GM12878 (cell line): ENCODE data around the gene ZNF267. TPM values are rescaled to one million over a fixed set of nuclear protein-coding genes. Genes with fewer than 3 reads are reported as not detected.
A peak's percentile ranks its signal among the peaks of the same experiment; 100 is the strongest.

ENCODE experiments used
- ASH2L ChIP-seq: fragments of 300-600, 200-600 bp; sonication (generic); IDR thresholded peaks from 2 replicates; pipeline ENCODE4 v1.6.1; 2017; ENCODE audit warnings: low read depth, mild to moderate bottlenecking, borderline replicate concordance
- BACH1 ChIP-seq: fragments of 450-650 bp; IDR thresholded peaks from 2 replicates; pipeline ENCODE4 v1.6.1; 2017; ENCODE audit warnings: mild to moderate bottlenecking, borderline replicate concordance
- CBX5 ChIP-seq: sonication (generic); IDR thresholded peaks from 2 replicates; pipeline ENCODE4 v1.6.1; 2016; ENCODE audit warnings: low read depth, moderate library complexity, mild to moderate bottlenecking, inconsistent platforms
- CREB1 ChIP-seq: IDR thresholded peaks from 2 replicates; pipeline ENCODE4 v1.6.1; 2012; ENCODE audit warnings: low read depth, mild to moderate bottlenecking, inconsistent platforms
- E4F1 ChIP-seq: fragments of 450-650 bp; IDR thresholded peaks from 2 replicates; pipeline ENCODE4 v1.6.1; 2018; ENCODE audit warnings: borderline replicate concordance, mild to moderate bottlenecking; ENCODE audit not compliant: partially characterized antibody
- EED ChIP-seq: sonication (generic); IDR thresholded peaks from 2 replicates; pipeline ENCODE4 v1.6.1; 2016; ENCODE audit warnings: antibody characterized with exemption, low read depth
- EP300 ChIP-seq, 2 experiments: fragments of 150-350 bp in 1 of 2; IDR thresholded peaks; 2 replicates each; pipeline ENCODE4 v1.6.1; 2011 to 2012; ENCODE audit warnings: low read depth in 2 of 2, low read length in 2 of 2, borderline replicate concordance in 1 of 2, improper control_type of control experiment in 1 of 2, inconsistent platforms in 1 of 2; ENCODE audit not compliant: control insufficient read depth in 1 of 2
- GABPA ChIP-seq: IDR thresholded peaks from 2 replicates; pipeline ENCODE4 v1.6.1; 2014; ENCODE audit warnings: antibody characterized with exemption, low read depth, mild to moderate bottlenecking, inconsistent platforms
- MYB ChIP-seq: fragments of 150-350 bp; IDR thresholded peaks from 2 replicates; pipeline ENCODE4 v1.6.1; 2014; ENCODE audit warnings: mild to moderate bottlenecking, low read depth, low read length, borderline replicate concordance
- NFXL1 ChIP-seq: fragments of 450-650 bp; IDR thresholded peaks from 2 replicates; pipeline ENCODE4 v1.6.1; 2017; ENCODE audit warnings: antibody characterized with exemption, mild to moderate bottlenecking, borderline replicate concordance
- NR2C1 ChIP-seq: fragments of 450-650 bp; IDR thresholded peaks from 2 replicates; pipeline ENCODE4 v1.6.1; 2017; ENCODE audit warnings: antibody characterized with exemption, mild to moderate bottlenecking, moderate library complexity
- NRF1 ChIP-seq: conservative IDR thresholded peaks from 2 replicates; pipeline ENCODE4 v1.6.1; 2011; ENCODE audit warnings: mild to moderate bottlenecking, low read depth, low read length, improper control_type of control experiment
- RAD51 ChIP-seq: fragments of 450-650 bp; IDR thresholded peaks from 2 replicates; pipeline ENCODE4 v1.6.1; 2016; ENCODE audit warnings: moderate library complexity, mild to moderate bottlenecking, inconsistent platforms
- SIN3A ChIP-seq: IDR thresholded peaks from 2 replicates; pipeline ENCODE4 v1.6.1; 2012; ENCODE audit warnings: low read depth, low read length, improper control_type of control experiment
- SMAD1 ChIP-seq: fragments of 450-650 bp; IDR thresholded peaks from 2 replicates; pipeline ENCODE4 v1.6.1; 2018; ENCODE audit warnings: mild to moderate bottlenecking, low read depth; ENCODE audit not compliant: partially characterized antibody
- SREBF1 ChIP-seq: IDR thresholded peaks from 2 replicates; pipeline ENCODE4 v1.6.1; 2012; ENCODE audit warnings: mild to moderate bottlenecking, low read length
- STAT3 ChIP-seq: IDR thresholded peaks from 2 replicates; pipeline ENCODE4 v1.6.1; 2011; ENCODE audit warnings: low read depth, low read length, improper control_type of control experiment
- SUZ12 ChIP-seq: fragments of 200-600 bp; sonication (generic); IDR thresholded peaks from one replicate; pipeline ENCODE4 v1.6.1; 2018; ENCODE audit warnings: antibody characterized with exemption, mild to moderate bottlenecking; ENCODE audit not compliant: unreplicated experiment
- WRNIP1 ChIP-seq: IDR thresholded peaks from 2 replicates; pipeline ENCODE4 v1.6.1; 2011; ENCODE audit warnings: low read depth, low read length, improper control_type of control experiment, borderline replicate concordance
- YY1 ChIP-seq: IDR thresholded peaks from 2 replicates; pipeline ENCODE4 v1.6.1; 2011; ENCODE audit warnings: low read depth, mild to moderate bottlenecking, low read length
- ZBED1 ChIP-seq: IDR thresholded peaks from 2 replicates; pipeline ENCODE4 v1.6.1; 2016; ENCODE audit warnings: borderline replicate concordance
- ZBTB40 ChIP-seq: fragments of 450-650 bp; IDR thresholded peaks from 2 replicates; pipeline ENCODE4 v1.6.1; 2016; ENCODE audit warnings: mild to moderate bottlenecking, moderate library complexity, borderline replicate concordance
- ZNF207 ChIP-seq: fragments of 450-650 bp; IDR thresholded peaks from 2 replicates; pipeline ENCODE4 v1.6.1; 2014; ENCODE audit warnings: antibody characterized with exemption, mild to moderate bottlenecking, borderline replicate concordance
- ZNF274 ChIP-seq: IDR thresholded peaks from one replicate; pipeline ENCODE4 v1.8.0; 2011; ENCODE audit not compliant: insufficient read length, insufficient read depth
- ZNF384 ChIP-seq: IDR thresholded peaks from 2 replicates; pipeline ENCODE4 v1.6.1; 2012; ENCODE audit warnings: low read depth, mild to moderate bottlenecking, low read length, improper control_type of control experiment, borderline replicate concordance
- polyA plus RNA-seq, 11 experiments: library from polyadenylated mRNA; depleted of rRNA in 4 of 11; unstranded in 6 of 11; stranded (reverse) in 5 of 11; fragments of >200 nt; fragmentation: Nextera tagmentation in 4 of 11; fragmentation: Illumina TruSeq in 1 of 11; extraction: Ambion mirVana in 4 of 11; extraction: Trizol in 1 of 11; gene quantifications; 1 replicate in 1 of 11; 2 replicates in 10 of 11; pipeline versions ENCODE4 v1.2.1 to v1.2.3, GENCODE V29; 2011 to 2016; ENCODE audit warnings: inconsistent platforms in 2 of 11, missing spikeins in 2 of 11, low read depth in 1 of 11
- total RNA-seq, 4 experiments: library from RNA; depleted of rRNA in 3 of 4; stranded (reverse); fragments of >200 nt in 3 of 4; fragmentation: Illumina TruSeq in 1 of 4; extraction: Trizol in 1 of 4; gene quantifications; 2 replicates each; pipeline versions ENCODE4 v1.2.1 to v1.2.3, GENCODE V29; 2013 to 2021

The ZNF267 gene
- total and polyA plus RNA-seq, 10 of the 15 experiments (the other 5 are each of a cell fraction or from before 2014, with no cell fraction given): 16.3 to 54.6 (median 29.6) TPM

GRCh38 chr16:31876951-31877828 lies 3.6 kb downstream of the ZNF267 start (continued):
- peak; percentile 90 for TF ChIP-seq EED
- TF ChIP-seq SMAD1: peak; percentile 73
- no peak; the same call in 1 of the 2 replicates for TF ChIP-seq BACH1
- no peak for TF ChIP-seq NFXL1
- no peak for TF ChIP-seq NR2C1
- TF ChIP-seq GABPA: no peak
- peak; percentile 16; the same call in 1 of the 2 replicates for TF ChIP-seq ZBTB40
- TF ChIP-seq EP300 (IDR thresholded peaks at IDR 0.05; ENCODE audit: borderline replicate concordance in 1 of 2, control insufficient read depth in 1 of 2, low read depth in 2 of 2, low read length in 2 of 2): peak; percentile 96 to 97
- no peak for TF ChIP-seq WRNIP1
- TF ChIP-seq SIN3A: no peak; the same call in 1 of the 2 replicates
- peak; percentile 71 for TF ChIP-seq CREB1
- no peak for TF ChIP-seq SUZ12
- TF ChIP-seq MYB: no peak
- no peak for TF ChIP-seq SREBF1
- peak; percentile 66; the same call in 1 of the 2 replicates for TF ChIP-seq ZNF384
- no peak for TF ChIP-seq ZNF274
- TF ChIP-seq ASH2L: no peak
- TF ChIP-seq STAT3: peak; percentile 98; the same call in 1 of the 2 replicates
- TF ChIP-seq RAD51: no peak
- no peak for TF ChIP-seq ZNF207
- no peak for TF ChIP-seq NRF1
- TF ChIP-seq YY1: 0 out of 2 replicates have a peak, but pooled peaks have one; percentile 15
- peak; percentile 89 for TF ChIP-seq ZBED1
- peak; percentile 94 for TF ChIP-seq CBX5
- no peak for TF ChIP-seq E4F1
